AG09309 (cell line): ENCODE measurements around the gene SCCPDH.

ENCODE experiments used
- DNase-seq: peaks from one replicate; pipeline ENCODE4 v3.0.0-alpha.2; 2010; ENCODE audit warnings: low read depth
- H3K4me3 ChIP-seq: 2 replicates; pipeline ENCODE4 v1.5.1; 2011; ENCODE audit warnings: mild to moderate bottlenecking, low read depth, low read length, moderate library complexity; ENCODE audit not compliant: control insufficient read depth
- TF ChIP-seq, protein P1 (sequence below): IDR thresholded peaks from 2 replicates; pipeline ENCODE4 v1.5.1; 2011; ENCODE audit warnings: mild to moderate bottlenecking, low read depth, low read length, inconsistent platforms; ENCODE audit not compliant: insufficient read depth, control insufficient read depth; ENCODE audit errors: missing control alignments

SCCPDH gene

DNA sequence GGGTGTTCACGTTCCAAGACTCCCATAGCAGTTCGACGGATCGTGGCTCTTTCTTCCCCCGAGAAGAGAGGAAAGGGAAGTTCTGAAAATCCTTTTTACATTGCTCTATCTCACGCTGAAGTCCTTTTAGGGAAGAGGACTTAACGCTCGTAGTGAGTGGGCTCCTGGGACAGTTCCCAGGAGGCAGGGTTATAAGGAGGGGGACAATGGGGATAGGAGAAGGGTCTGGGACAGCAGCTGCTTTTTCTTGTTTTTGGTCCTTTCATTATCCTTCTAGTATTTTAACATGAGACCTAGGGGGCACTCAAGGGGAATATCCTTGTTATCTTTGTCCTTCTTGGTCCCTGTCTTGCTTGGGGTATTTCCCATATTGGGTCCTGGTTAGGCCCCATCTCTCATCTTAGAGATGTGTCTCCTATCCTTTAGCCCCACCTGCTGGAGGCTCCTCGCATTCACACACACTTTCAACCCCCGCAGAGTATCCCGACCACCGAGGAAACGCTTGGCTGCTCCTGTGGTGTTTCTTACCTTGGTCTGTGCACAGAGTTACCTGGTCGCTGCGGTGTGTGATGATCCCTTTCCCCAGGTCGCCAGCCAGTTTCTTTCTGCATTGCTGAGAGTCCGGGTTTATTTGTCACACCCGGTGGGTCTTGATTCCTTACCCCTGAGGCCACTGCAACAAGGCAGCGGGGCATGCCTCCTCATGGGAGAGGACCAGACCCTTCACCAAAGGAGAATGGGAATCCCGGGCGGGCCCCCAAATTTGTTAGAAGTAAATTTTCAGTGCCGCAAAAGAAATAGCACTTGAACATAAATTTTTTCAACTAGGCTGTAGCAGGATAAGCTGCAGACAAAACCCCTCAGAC is 29.7 kb downstream of the SCCPDH start:
- H3K4me3 ChIP-seq: no peak overlapping the region
- TF ChIP-seq, protein P1, sequence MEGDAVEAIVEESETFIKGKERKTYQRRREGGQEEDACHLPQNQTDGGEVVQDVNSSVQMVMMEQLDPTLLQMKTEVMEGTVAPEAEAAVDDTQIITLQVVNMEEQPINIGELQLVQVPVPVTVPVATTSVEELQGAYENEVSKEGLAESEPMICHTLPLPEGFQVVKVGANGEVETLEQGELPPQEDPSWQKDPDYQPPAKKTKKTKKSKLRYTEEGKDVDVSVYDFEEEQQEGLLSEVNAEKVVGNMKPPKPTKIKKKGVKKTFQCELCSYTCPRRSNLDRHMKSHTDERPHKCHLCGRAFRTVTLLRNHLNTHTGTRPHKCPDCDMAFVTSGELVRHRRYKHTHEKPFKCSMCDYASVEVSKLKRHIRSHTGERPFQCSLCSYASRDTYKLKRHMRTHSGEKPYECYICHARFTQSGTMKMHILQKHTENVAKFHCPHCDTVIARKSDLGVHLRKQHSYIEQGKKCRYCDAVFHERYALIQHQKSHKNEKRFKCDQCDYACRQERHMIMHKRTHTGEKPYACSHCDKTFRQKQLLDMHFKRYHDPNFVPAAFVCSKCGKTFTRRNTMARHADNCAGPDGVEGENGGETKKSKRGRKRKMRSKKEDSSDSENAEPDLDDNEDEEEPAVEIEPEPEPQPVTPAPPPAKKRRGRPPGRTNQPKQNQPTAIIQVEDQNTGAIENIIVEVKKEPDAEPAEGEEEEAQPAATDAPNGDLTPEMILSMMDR: peak; percentile 85
- peak; percentile 16 for DNase-seq

GRCh38 chr1:246755419-246755818 is 31.2 kb downstream of the SCCPDH start:
- TF ChIP-seq, protein P1: no peak
- DNase-seq: no peak
- no peak overlapping the region for H3K4me3 ChIP-seq

DNA sequence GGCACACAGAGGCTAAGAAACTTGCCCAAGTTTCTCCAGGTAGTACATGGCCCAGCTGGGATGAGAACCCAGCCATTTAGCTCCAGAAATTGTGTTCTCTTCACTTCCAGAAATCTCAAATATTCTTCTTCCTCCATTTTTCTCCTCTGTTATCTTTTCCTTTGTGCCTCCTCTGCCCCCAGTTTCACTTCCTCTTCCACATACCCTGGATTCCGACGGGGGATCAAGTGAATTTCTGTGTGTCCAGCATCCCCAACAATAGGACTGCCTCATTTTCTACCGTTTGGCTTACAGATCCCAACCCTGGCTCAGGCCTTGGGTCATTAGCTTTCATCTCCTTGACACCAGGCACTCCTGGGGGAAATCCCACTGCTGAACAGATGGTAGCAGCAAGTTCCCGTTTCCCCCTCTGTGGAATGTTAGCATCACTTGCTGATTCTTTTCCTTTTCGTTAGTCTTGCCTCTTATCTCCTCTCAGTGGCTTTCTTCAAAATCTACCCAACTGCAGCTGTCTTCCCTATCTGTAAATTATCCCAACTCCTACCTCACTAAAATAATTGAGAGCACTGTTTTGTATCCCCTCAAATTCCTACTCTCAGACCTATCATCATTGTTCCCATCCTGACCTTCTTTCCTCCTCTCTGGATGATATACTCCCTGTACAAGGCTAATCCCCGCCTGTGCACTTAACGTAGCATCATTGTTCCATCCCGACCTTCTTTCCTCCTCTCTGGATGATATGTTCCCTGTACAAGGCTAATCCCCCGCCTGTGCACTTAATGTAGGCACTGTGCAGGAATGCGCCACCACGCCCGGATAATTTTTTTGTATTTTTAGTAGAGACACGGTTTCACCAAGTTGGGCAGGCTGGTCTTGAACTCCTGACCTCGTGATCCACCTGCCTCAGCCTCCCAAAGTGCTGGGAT is 36.5 kb downstream of the SCCPDH start:
- DNase-seq: no peak
- no peak overlapping the region for H3K4me3 ChIP-seq
- TF ChIP-seq, protein P1: no peak

DNA sequence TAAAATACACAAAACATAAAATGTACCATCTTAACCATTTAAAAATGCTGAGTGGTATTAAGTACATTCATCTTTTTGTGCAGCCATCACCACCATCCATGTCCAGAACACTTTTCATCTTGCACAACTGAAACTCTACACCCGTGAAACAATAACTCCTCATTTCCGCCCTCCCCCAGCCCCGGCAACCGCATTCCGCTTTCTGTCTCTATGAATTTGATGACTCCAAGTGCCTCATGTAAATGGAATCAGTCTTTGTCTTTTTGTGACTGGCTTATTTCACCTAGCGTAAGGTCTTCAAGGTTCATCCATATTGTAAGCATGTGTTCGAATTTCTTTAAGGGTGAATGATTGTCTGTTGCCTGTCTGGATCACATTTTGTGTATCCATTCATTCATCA is 37.2 kb downstream of the SCCPDH start:
- no peak overlapping the region for H3K4me3 ChIP-seq
- DNase-seq: no peak
- TF ChIP-seq, protein P1: no peak

GRCh38 chr1:246765521-246765920 is 41.3 kb downstream of the SCCPDH start:
- no peak overlapping the region for H3K4me3 ChIP-seq
- TF ChIP-seq, protein P1: no peak
- no peak for DNase-seq

GRCh38 chr1:246768403-246769020 is 44.3 kb downstream of the SCCPDH start:
- no peak overlapping the region for H3K4me3 ChIP-seq
- DNase-seq: no peak
- TF ChIP-seq, protein P1: no peak
